ENCODE measurements around the gene TLE2.

- TF ChIP-seq, protein P1, sequence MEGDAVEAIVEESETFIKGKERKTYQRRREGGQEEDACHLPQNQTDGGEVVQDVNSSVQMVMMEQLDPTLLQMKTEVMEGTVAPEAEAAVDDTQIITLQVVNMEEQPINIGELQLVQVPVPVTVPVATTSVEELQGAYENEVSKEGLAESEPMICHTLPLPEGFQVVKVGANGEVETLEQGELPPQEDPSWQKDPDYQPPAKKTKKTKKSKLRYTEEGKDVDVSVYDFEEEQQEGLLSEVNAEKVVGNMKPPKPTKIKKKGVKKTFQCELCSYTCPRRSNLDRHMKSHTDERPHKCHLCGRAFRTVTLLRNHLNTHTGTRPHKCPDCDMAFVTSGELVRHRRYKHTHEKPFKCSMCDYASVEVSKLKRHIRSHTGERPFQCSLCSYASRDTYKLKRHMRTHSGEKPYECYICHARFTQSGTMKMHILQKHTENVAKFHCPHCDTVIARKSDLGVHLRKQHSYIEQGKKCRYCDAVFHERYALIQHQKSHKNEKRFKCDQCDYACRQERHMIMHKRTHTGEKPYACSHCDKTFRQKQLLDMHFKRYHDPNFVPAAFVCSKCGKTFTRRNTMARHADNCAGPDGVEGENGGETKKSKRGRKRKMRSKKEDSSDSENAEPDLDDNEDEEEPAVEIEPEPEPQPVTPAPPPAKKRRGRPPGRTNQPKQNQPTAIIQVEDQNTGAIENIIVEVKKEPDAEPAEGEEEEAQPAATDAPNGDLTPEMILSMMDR (IDR thresholded peaks at IDR 0.05; ENCODE audit: poor library complexity) = peak; percentile 96
- TF ChIP-seq EZH2 (IDR thresholded peaks at IDR 0.05; ENCODE audit: borderline replicate concordance) = no peak
Measured at GRCh38 chr19:3075605-3076431, 46.7 kb upstream of the TLE2 start.
